SK-N-SH (cell line): ENCODE measurements around the gene ORMDL1.

ENCODE experiments used
- CHD2 ChIP-seq: fragments of 150-350 bp; IDR thresholded peaks from 2 replicates; pipeline ENCODE4 v1.6.1; 2018; ENCODE audit warnings: low read length; ENCODE audit not compliant: partially characterized antibody
- GABPA ChIP-seq: IDR thresholded peaks from 2 replicates; pipeline ENCODE4 v1.4.0; 2012; ENCODE audit warnings: low read depth, mild to moderate bottlenecking
- JUND ChIP-seq: IDR thresholded peaks from 2 replicates; pipeline ENCODE4 v1.4.0; 2012
- MXI1 ChIP-seq: IDR thresholded peaks from 2 replicates; pipeline ENCODE4 v1.6.1; 2012; ENCODE audit warnings: mild to moderate bottlenecking, low read depth, low read length, improper control_type of control experiment
- NFIC ChIP-seq: IDR thresholded peaks from 2 replicates; pipeline ENCODE4 v1.4.0; 2012; ENCODE audit warnings: borderline replicate concordance
- POLR2AphosphoS5 ChIP-seq: IDR thresholded peaks from 2 replicates; pipeline ENCODE4 v1.6.1; 2012; ENCODE audit warnings: low read depth, low read length
- RCOR1 ChIP-seq: fragments of 150-350 bp; IDR thresholded peaks from 2 replicates; pipeline ENCODE4 v1.6.1; 2017; ENCODE audit warnings: antibody characterized with exemption, low read length
- TCF12 ChIP-seq: IDR thresholded peaks from 2 replicates; pipeline ENCODE4 v1.4.0; 2012
- YY1 ChIP-seq: IDR thresholded peaks from 2 replicates; pipeline ENCODE4 v1.4.0; 2012; ENCODE audit warnings: low read depth, mild to moderate bottlenecking
- TF ChIP-seq, protein P1 (sequence below): IDR thresholded peaks from 2 replicates; pipeline ENCODE4 v1.6.1; 2012; ENCODE audit warnings: mild to moderate bottlenecking, low read depth, low read length, moderate library complexity
- TF ChIP-seq, protein P2 (sequence below): fragments of 200-600 bp; sonication (generic); IDR thresholded peaks from 2 replicates; pipeline ENCODE4 v1.6.1; 2017; ENCODE audit warnings: antibody characterized with exemption, mild to moderate bottlenecking, moderate library complexity
- TF ChIP-seq, protein P3 (sequence below): fragments of 150-350 bp; IDR thresholded peaks from 2 replicates; pipeline ENCODE4 v1.6.1; 2017; ENCODE audit warnings: antibody characterized with exemption, low read length, low read depth, borderline replicate concordance
- TF ChIP-seq, protein P4 (sequence below): IDR thresholded peaks from 2 replicates; pipeline ENCODE4; 2012

DNA sequence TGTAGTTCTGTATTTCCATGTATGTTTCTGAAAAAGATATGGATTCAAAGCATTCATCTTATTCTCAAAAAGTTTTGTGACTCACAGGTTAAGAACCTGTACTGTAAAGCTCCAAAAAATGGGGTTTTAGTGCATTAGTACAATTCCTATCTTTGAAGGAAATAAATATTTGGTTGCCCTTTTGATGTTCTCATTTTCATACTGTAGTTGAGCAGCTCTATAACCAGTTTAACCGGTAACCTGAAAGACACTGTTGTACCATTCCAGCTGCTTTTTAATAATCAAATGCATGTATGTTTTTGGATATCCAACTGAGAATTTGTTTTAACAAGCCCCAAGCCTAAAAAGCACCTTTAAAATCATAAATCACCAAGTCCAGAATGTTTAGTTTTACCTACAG, 11.9 kb downstream of the ORMDL1 start:
- TF ChIP-seq, protein P1, sequence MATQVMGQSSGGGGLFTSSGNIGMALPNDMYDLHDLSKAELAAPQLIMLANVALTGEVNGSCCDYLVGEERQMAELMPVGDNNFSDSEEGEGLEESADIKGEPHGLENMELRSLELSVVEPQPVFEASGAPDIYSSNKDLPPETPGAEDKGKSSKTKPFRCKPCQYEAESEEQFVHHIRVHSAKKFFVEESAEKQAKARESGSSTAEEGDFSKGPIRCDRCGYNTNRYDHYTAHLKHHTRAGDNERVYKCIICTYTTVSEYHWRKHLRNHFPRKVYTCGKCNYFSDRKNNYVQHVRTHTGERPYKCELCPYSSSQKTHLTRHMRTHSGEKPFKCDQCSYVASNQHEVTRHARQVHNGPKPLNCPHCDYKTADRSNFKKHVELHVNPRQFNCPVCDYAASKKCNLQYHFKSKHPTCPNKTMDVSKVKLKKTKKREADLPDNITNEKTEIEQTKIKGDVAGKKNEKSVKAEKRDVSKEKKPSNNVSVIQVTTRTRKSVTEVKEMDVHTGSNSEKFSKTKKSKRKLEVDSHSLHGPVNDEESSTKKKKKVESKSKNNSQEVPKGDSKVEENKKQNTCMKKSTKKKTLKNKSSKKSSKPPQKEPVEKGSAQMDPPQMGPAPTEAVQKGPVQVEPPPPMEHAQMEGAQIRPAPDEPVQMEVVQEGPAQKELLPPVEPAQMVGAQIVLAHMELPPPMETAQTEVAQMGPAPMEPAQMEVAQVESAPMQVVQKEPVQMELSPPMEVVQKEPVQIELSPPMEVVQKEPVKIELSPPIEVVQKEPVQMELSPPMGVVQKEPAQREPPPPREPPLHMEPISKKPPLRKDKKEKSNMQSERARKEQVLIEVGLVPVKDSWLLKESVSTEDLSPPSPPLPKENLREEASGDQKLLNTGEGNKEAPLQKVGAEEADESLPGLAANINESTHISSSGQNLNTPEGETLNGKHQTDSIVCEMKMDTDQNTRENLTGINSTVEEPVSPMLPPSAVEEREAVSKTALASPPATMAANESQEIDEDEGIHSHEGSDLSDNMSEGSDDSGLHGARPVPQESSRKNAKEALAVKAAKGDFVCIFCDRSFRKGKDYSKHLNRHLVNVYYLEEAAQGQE: no peak
- no peak for TF ChIP-seq MXI1
- TF ChIP-seq POLR2AphosphoS5: no peak
- TF ChIP-seq, protein P2, sequence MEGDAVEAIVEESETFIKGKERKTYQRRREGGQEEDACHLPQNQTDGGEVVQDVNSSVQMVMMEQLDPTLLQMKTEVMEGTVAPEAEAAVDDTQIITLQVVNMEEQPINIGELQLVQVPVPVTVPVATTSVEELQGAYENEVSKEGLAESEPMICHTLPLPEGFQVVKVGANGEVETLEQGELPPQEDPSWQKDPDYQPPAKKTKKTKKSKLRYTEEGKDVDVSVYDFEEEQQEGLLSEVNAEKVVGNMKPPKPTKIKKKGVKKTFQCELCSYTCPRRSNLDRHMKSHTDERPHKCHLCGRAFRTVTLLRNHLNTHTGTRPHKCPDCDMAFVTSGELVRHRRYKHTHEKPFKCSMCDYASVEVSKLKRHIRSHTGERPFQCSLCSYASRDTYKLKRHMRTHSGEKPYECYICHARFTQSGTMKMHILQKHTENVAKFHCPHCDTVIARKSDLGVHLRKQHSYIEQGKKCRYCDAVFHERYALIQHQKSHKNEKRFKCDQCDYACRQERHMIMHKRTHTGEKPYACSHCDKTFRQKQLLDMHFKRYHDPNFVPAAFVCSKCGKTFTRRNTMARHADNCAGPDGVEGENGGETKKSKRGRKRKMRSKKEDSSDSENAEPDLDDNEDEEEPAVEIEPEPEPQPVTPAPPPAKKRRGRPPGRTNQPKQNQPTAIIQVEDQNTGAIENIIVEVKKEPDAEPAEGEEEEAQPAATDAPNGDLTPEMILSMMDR: no peak
- TF ChIP-seq GABPA: no peak
- TF ChIP-seq TCF12: no peak
- TF ChIP-seq YY1: no peak
- TF ChIP-seq CHD2: no peak
- TF ChIP-seq JUND: no peak
- TF ChIP-seq, protein P3, sequence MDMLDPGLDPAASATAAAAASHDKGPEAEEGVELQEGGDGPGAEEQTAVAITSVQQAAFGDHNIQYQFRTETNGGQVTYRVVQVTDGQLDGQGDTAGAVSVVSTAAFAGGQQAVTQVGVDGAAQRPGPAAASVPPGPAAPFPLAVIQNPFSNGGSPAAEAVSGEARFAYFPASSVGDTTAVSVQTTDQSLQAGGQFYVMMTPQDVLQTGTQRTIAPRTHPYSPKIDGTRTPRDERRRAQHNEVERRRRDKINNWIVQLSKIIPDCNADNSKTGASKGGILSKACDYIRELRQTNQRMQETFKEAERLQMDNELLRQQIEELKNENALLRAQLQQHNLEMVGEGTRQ: no peak
- TF ChIP-seq, protein P4, sequence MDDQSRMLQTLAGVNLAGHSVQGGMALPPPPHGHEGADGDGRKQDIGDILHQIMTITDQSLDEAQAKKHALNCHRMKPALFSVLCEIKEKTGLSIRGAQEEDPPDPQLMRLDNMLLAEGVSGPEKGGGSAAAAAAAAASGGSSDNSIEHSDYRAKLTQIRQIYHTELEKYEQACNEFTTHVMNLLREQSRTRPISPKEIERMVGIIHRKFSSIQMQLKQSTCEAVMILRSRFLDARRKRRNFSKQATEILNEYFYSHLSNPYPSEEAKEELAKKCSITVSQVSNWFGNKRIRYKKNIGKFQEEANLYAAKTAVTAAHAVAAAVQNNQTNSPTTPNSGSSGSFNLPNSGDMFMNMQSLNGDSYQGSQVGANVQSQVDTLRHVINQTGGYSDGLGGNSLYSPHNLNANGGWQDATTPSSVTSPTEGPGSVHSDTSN: no peak
- TF ChIP-seq RCOR1: no peak
- TF ChIP-seq NFIC: no peak
